ENCODE measurements around the gene ZFP64.
"Not testable (repeated sequence)": the region's sequence is repeated elsewhere in the genome, so short reads cannot be mapped to it uniquely, and the experiment has no call there.

ZFP64 gene

DNA sequence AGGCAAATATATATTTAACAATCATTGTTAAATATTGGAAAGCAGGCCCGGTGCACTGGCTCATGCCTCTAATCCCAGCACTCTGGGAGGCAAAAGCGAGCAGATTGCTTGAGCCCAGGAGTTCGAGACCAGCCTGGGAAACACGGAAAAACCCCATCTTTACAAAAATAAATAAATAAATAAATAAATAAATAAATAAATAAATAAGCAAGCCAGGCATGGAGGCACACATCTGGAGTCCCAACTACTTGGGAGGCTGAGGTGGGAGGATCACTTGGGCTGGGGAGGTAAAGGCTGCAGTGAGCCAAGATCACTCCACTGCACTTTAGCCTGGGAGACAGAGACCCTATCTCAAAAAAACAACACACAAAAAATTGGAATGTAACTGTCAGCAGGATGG lies 53.7 kb downstream of the ZFP64 start:
- no peak for DNase-seq (ENCODE audit: low read depth)
- H3K4me3 ChIP-seq (ENCODE audit: control insufficient read depth, low read depth, low read length), result no peak overlapping the region
- TF ChIP-seq, protein P1, sequence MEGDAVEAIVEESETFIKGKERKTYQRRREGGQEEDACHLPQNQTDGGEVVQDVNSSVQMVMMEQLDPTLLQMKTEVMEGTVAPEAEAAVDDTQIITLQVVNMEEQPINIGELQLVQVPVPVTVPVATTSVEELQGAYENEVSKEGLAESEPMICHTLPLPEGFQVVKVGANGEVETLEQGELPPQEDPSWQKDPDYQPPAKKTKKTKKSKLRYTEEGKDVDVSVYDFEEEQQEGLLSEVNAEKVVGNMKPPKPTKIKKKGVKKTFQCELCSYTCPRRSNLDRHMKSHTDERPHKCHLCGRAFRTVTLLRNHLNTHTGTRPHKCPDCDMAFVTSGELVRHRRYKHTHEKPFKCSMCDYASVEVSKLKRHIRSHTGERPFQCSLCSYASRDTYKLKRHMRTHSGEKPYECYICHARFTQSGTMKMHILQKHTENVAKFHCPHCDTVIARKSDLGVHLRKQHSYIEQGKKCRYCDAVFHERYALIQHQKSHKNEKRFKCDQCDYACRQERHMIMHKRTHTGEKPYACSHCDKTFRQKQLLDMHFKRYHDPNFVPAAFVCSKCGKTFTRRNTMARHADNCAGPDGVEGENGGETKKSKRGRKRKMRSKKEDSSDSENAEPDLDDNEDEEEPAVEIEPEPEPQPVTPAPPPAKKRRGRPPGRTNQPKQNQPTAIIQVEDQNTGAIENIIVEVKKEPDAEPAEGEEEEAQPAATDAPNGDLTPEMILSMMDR (IDR thresholded peaks at IDR 0.05; ENCODE audit: control insufficient read depth, insufficient read depth, low read depth, low read length, missing control alignments), result no peak

DNA sequence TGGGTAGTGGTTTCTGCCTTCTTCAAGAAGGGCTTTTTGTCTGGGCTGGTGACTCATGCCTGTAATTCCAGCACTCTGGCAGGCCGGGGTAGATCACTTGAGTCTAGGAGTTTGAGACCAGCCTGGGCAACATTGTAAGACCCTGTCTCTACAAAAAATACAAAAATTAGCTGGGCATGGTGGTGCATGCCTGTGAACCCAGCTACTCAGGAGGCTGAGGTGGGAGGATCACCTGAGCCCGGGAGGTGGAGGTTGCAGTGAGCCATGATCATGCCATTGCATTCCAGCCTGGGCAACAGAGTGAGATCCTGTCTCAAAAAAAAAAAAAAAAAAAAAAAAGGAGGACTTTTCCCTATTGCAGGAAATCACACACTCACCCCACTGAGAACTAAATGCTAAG lies 57.9 kb downstream of the ZFP64 start:
- not testable (repeated sequence) for H3K4me3 ChIP-seq (ENCODE audit: control insufficient read depth, low read depth, low read length); DNase-seq (ENCODE audit: low read depth)

DNA sequence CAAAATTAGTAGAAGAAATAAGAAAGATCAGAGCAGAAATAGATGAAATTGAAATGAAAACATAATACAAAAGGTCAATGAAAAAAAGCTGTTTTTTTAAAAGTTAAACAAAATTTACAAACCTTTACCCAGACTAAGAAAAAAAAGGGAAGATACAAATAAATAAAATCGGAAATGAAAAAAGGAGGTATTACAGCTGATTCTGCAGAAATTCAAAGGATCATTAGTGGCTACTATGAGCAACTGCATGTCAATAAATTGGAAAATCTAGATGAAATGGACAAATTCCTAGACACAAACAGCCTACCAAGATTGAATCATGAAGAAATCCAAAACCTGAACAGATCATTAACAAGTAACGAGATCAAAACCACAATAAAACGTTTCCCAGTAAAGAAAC lies 59.2 kb downstream of the ZFP64 start:
- TF ChIP-seq, protein P1 (IDR thresholded peaks at IDR 0.05; ENCODE audit: control insufficient read depth, insufficient read depth, low read depth, low read length, missing control alignments), result no peak
- H3K4me3 ChIP-seq (ENCODE audit: control insufficient read depth, low read depth, low read length), result no peak overlapping the region
- no peak for DNase-seq (ENCODE audit: low read depth)

DNA sequence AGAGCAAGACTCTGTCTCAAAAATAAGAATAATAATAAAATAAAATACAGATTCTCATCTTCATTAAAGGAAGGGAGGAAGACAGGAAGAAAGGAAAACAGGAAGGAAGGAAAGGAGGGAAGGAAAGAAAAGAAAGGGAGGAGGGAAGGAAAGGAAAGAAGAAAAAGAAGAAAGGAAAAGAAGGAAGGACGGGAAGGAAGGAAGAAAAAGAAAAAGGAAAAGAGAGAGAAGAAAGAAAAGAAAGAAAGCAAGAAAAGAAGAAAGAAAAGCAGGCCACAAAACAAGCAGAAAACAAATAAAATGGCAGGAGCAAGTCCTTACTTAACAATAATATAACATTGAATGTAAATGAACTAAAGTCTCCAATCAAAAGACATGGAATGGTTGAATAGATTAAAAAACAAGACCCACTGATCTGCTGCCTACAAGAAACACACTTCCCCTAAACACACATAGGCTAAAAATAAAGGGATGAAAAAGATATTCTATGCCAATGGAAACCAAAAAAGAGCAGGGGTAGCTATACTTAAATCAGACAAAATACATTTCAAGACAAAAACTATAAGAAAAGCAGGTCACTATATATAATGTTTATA lies 60.4 kb downstream of the ZFP64 start:
- TF ChIP-seq, protein P1 (IDR thresholded peaks at IDR 0.05; ENCODE audit: control insufficient read depth, insufficient read depth, low read depth, low read length, missing control alignments), result no peak
- DNase-seq (ENCODE audit: low read depth), result no peak
- no peak overlapping the region for H3K4me3 ChIP-seq (ENCODE audit: control insufficient read depth, low read depth, low read length)

DNA sequence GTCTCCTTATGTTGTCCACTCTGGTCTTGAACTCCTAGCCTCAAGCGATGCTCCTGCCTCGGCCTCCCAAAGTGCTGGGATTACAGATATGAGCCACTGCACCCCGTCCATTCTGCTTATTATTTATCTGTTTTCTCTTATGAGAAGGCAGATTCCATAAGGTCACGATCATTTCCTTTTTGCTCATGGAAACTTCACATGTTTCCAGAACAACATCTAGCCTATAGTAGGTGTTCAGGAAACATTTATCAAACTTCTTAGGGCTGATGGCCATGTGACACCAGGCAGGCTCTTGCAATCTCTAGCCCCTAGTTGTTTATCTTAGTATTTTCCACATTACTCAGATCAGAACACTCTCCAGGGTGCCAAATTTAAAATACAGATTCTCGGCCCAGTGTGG lies 61.2 kb downstream of the ZFP64 start:
- H3K4me3 ChIP-seq (ENCODE audit: control insufficient read depth, low read depth, low read length), result no peak overlapping the region
- TF ChIP-seq, protein P1 (IDR thresholded peaks at IDR 0.05; ENCODE audit: control insufficient read depth, insufficient read depth, low read depth, low read length, missing control alignments), result no peak
- no peak for DNase-seq (ENCODE audit: low read depth)

DNA sequence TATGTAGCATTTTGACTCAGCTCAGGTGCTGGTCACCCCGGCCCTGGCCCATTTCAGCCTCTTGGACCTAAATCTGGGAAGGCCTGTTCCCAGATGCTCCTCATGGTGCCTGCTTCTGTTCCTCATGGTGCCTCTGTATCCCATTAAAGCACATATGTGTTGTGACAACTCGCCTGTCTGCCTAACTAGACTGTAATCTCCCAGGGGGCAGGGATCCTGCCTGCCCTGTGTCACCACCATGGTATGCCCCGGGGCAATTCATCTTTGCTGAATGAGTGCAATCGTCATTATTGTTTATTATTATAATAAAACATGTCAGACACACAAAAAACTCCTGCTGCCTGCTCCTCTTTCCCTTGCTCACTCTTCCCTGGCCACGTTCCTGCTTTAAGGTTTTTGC lies 62.0 kb downstream of the ZFP64 start:
- no peak for DNase-seq (ENCODE audit: low read depth)
- TF ChIP-seq, protein P1 (IDR thresholded peaks at IDR 0.05; ENCODE audit: control insufficient read depth, insufficient read depth, low read depth, low read length, missing control alignments), result no peak
- H3K4me3 ChIP-seq (ENCODE audit: control insufficient read depth, low read depth, low read length), result no peak overlapping the region

DNA sequence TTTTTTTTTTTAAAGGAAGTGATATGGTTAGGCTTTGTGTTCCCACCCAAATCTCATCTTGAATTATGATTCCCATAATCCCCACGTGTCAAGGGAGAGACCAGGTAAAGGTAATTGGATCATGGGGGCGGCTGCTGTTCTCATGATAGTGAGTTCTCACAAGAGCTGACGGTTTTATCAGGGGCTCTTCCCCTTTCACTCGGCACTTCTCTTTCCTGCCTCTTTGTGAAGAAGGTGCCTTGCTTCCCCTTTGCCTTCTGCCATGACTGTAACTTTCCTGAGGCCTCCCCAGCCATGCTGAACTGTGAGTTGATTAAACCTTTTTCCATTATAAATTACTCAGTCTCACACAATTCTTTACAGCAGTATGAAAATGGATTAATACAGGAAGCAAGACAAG lies 64.3 kb downstream of the ZFP64 start:
- no peak overlapping the region for H3K4me3 ChIP-seq (ENCODE audit: control insufficient read depth, low read depth, low read length)
- TF ChIP-seq, protein P1 (IDR thresholded peaks at IDR 0.05; ENCODE audit: control insufficient read depth, insufficient read depth, low read depth, low read length, missing control alignments), result no peak
- DNase-seq (ENCODE audit: low read depth), result no peak
